DMS 273 (cell line): ENCODE results near the gene UMODL1.
A peak's percentile ranks its signal among the peaks of the same experiment; 100 is the strongest.
"Not testable (repeated sequence)": the region's sequence is repeated elsewhere in the genome, so short reads cannot be mapped to it uniquely, and the experiment has no call there.

ENCODE experiments used
- DNase-seq: peaks from one replicate; lab custom pipeline; 2025; ENCODE audit not compliant: unreplicated experiment; lab: John Stamatoyannopoulos, UW

Gene UMODL1

GRCh38 chr21:42058631-42059111 lies 12.4 kb upstream of the UMODL1 start:
- DNase-seq: no peak

GRCh38 chr21:42059141-42059540 lies 12.0 kb upstream of the UMODL1 start:
- DNase-seq: no peak

GRCh38 chr21:42059721-42060120 lies 11.4 kb upstream of the UMODL1 start:
- no peak for DNase-seq

- no peak for DNase-seq
Observed at GRCh38 chr21:42060166-42060565, 11.0 kb upstream of the UMODL1 start.

GRCh38 chr21:42061195-42061985 lies 9.7 kb upstream of the UMODL1 start:
- no peak for DNase-seq

- no peak for DNase-seq
Observed at GRCh38 chr21:42061986-42062235, 9.2 kb upstream of the UMODL1 start.

- no peak for DNase-seq
Observed at GRCh38 chr21:42062236-42063022, 8.7 kb upstream of the UMODL1 start.

- no peak for DNase-seq
Observed at GRCh38 chr21:42063191-42063570, 7.9 kb upstream of the UMODL1 start.

- no peak for DNase-seq
Observed at GRCh38 chr21:42063571-42064521, 7.3 kb upstream of the UMODL1 start.

- DNase-seq: peak; percentile 30
Observed at GRCh38 chr21:42066521-42066920, 4.6 kb upstream of the UMODL1 start.

GRCh38 chr21:42067531-42068255 lies 3.4 kb upstream of the UMODL1 start:
- no peak for DNase-seq

- no peak for DNase-seq
Observed at GRCh38 chr21:42068256-42068545, 2.9 kb upstream of the UMODL1 start.

GRCh38 chr21:42068592-42068991 lies 2.5 kb upstream of the UMODL1 start:
- DNase-seq: no peak

GRCh38 chr21:42069327-42069726 lies 1.8 kb upstream of the UMODL1 start:
- no peak for DNase-seq

- DNase-seq: no peak
Observed at GRCh38 chr21:42069843-42070242, 1.3 kb upstream of the UMODL1 start.

- DNase-seq: peak; percentile 24
Observed at GRCh38 chr21:42073145-42074099, 2.3 kb downstream of the UMODL1 start.

GRCh38 chr21:42075686-42076471 lies 4.8 kb downstream of the UMODL1 start:
- no peak for DNase-seq

GRCh38 chr21:42077685-42078238 lies 6.6 kb downstream of the UMODL1 start:
- DNase-seq: not testable (repeated sequence)
